ENCODE data around the gene ADAM10. TPM values are rescaled to one million over a fixed set of nuclear protein-coding genes. Genes with fewer than 3 reads are reported as not detected.

Gene ADAM10
- total RNA-seq, 4 donors from 2014 or later: 45.1 to 57.0 (median 52.5) TPM

DNA sequence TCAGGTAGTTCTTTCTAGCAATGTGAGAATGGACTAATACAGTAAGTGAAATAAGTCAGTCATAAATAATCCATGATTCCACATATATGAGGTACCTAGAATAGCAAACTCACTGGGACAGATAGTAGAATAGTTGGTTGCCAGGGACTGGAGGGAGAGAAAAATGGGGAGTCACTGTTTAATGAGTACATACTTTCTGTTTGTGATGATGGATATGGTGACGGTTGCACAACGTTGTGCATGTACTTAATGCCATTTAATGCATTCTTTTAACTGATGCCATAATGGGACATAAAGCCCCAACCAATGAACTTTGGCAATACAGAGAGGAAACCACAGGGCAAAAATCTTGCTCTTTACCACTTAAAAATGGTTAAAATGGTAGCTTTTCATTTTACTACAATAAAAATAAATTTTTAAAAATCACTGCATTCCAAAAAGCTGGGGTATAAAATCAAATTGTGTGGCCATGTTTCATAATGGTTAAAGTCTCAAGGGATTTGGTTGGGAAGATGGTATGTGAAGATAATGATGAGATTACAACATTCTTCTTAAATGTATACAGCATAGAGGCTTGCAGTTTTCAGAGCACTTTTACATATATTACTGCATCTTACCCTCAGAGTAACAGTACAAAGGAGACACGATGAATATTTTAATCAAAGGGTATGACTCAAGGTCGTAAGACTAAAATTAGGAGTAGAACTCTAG lies 45.2 kb downstream of the ADAM10 start:
- H3K9me3 ChIP-seq: peaks cover 1% of the 10 kb centered on the region
- H3K27ac ChIP-seq: no peak overlapping the region
- TF ChIP-seq POLR2AphosphoS5 (IDR thresholded peaks at IDR 0.05) (no peak), POLR2A (IDR thresholded peaks at IDR 0.05) (no peak), EP300 (IDR thresholded peaks at IDR 0.05) (no peak), CTCF (IDR thresholded peaks at IDR 0.05) (no peak)
- 82% methylated on average over 4 of the region's 4 CpGs for WGBS
- peaks cover 3% of the 10 kb centered on the region for H3K36me3 ChIP-seq
- H3K4me3 ChIP-seq: no peak overlapping the region
- DNase-seq (ENCODE audit: low spot score in 2 of 2): no peak
- no peaks in the 10 kb centered on the region for H3K27me3 ChIP-seq
- no peaks in the 10 kb centered on the region for H3K4me1 ChIP-seq

- Histone ChIP-seq H3K4me1 (no peaks in the 10 kb centered on the region), H3K9me3 (peaks cover 4% of the 10 kb centered on the region), H3K4me3 (no peak overlapping the region), H3K27ac (no peak overlapping the region), H3K36me3 (peaks cover 3% of the 10 kb centered on the region), H3K27me3 (no peaks in the 10 kb centered on the region)
- DNase-seq (ENCODE audit: low spot score in 2 of 2): no peak
- TF ChIP-seq POLR2A (IDR thresholded peaks at IDR 0.05): no peak
- no peak for TF ChIP-seq CTCF (IDR thresholded peaks at IDR 0.05)
- no peak for TF ChIP-seq POLR2AphosphoS5 (IDR thresholded peaks at IDR 0.05)
- no peak for TF ChIP-seq EP300 (IDR thresholded peaks at IDR 0.05)
- 89% methylated on average over 4 of the region's 4 CpGs for WGBS
These were observed 45.9 kb downstream of the ADAM10 start for GRCh38 chr15:58703610-58704009.

DNA sequence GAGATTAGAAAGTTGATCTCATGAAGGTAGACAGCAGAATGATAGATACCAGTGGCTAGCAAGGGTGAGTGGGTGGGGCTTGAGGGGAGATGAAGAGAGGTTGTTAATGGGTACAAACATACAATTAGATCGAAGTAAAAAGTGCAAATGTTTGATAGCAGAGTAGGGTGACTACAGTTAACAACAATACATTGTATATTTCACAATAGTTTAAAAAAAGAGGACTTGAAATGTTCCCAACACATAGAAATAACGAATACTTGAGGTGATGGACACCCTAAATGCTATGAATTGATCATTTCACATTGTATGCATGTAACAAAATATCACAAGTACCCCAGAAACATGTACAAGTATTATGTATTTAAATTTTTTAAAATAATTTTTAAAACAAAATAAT lies 47.3 kb downstream of the ADAM10 start:
- no peak for DNase-seq (ENCODE audit: low spot score in 2 of 2)
- Histone ChIP-seq H3K27ac (no peak overlapping the region), H3K9me3 (peaks cover 4% of the 10 kb centered on the region), H3K36me3 (peaks cover 3% of the 10 kb centered on the region), H3K4me1 (no peaks in the 10 kb centered on the region), H3K27me3 (no peaks in the 10 kb centered on the region), H3K4me3 (no peak overlapping the region)
- TF ChIP-seq POLR2AphosphoS5 (IDR thresholded peaks at IDR 0.05): no peak
- TF ChIP-seq CTCF (IDR thresholded peaks at IDR 0.05): no peak
- TF ChIP-seq POLR2A (IDR thresholded peaks at IDR 0.05): no peak
- TF ChIP-seq EP300 (IDR thresholded peaks at IDR 0.05): no peak
- WGBS: 87% methylated on average over 2 of the region's 2 CpGs

GRCh38 chr15:58701376-58701775 lies 48.1 kb downstream of the ADAM10 start:
- Histone ChIP-seq H3K27ac (no peak overlapping the region), H3K9me3 (peaks cover 4% of the 10 kb centered on the region), H3K36me3 (peaks cover 3% of the 10 kb centered on the region), H3K4me1 (no peaks in the 10 kb centered on the region), H3K4me3 (no peak overlapping the region), H3K27me3 (no peaks in the 10 kb centered on the region)
- no peak for DNase-seq (ENCODE audit: low spot score in 2 of 2)
- 66% methylated on average over 4 of the region's 4 CpGs for WGBS
- TF ChIP-seq POLR2AphosphoS5 (IDR thresholded peaks at IDR 0.05): no peak
- TF ChIP-seq POLR2A (IDR thresholded peaks at IDR 0.05): no peak
- no peak for TF ChIP-seq CTCF (IDR thresholded peaks at IDR 0.05)
- TF ChIP-seq EP300 (IDR thresholded peaks at IDR 0.05): no peak

GRCh38 chr15:58699769-58700168 lies 49.7 kb downstream of the ADAM10 start:
- Histone ChIP-seq H3K4me3 (no peak overlapping the region), H3K4me1 (peaks cover 6% of the 10 kb centered on the region), H3K36me3 (peaks cover 3% of the 10 kb centered on the region), H3K9me3 (peaks cover 4% of the 10 kb centered on the region), H3K27me3 (no peaks in the 10 kb centered on the region), H3K27ac (no peak overlapping the region)
- WGBS: 94% methylated on average over 2 of the region's 2 CpGs
- DNase-seq (ENCODE audit: low spot score in 2 of 2): no peak
- TF ChIP-seq EP300 (IDR thresholded peaks at IDR 0.05) (no peak), POLR2A (IDR thresholded peaks at IDR 0.05) (no peak), CTCF (IDR thresholded peaks at IDR 0.05) (no peak), POLR2AphosphoS5 (IDR thresholded peaks at IDR 0.05) (no peak)
